ENCODE results near the gene FBXO45. TPM values are rescaled to one million over a fixed set of nuclear protein-coding genes. Genes with fewer than 3 reads are reported as not detected.
"Not testable (repeated sequence)": the region's sequence is repeated elsewhere in the genome, so short reads cannot be mapped to it uniquely, and the experiment has no call there.

Gene FBXO45
- total RNA-seq, 1 donor from 2014 or later: 7.9 TPM

- no peak for DNase-seq
- ATAC-seq (ENCODE audit: poor library complexity): no peak
- intact Hi-C loops (cut with DNase I): no loop called here
These were observed 65.2 kb downstream of the FBXO45 start for GRCh38 chr3:196633555-196634151.

- intact Hi-C loops (cut with DNase I): no loop called here
- DNase-seq: no peak
- ATAC-seq (ENCODE audit: poor library complexity): no peak
These were observed 65.8 kb downstream of the FBXO45 start for GRCh38 chr3:196634224-196634623.

- no peak for DNase-seq
- intact Hi-C loops (cut with DNase I): no loop called here
- no peak for ATAC-seq (ENCODE audit: poor library complexity)
These were observed 66.4 kb downstream of the FBXO45 start for GRCh38 chr3:196634829-196635228.

GRCh38 chr3:196636369-196637349, 68.2 kb downstream of the FBXO45 start:
- ATAC-seq (ENCODE audit: poor library complexity): no peak
- intact Hi-C loops (cut with DNase I): no loop called here
- peak; percentile 60 for DNase-seq

- ATAC-seq (ENCODE audit: poor library complexity); intact Hi-C loops (cut with DNase I); DNase-seq: not testable (repeated sequence)
These were observed 69.5 kb downstream of the FBXO45 start for GRCh38 chr3:196637941-196638340.

Other genes with a start within 250 kb of the FBXO45 start
- gene TM4SF19, start 230.3 kb upstream of the FBXO45 start, total RNA-seq: 0.27 TPM
- gene UBXN7, start 136.2 kb upstream of the FBXO45 start, total RNA-seq: 33.3 TPM
- gene RNF168, start 64.9 kb upstream of the FBXO45 start, total RNA-seq: 21.3 TPM
- gene SMCO1, start 53.3 kb upstream of the FBXO45 start, total RNA-seq: 89.9 TPM
- 7.9 TPM for gene WDR53, start 106 bp upstream of the FBXO45 start, total RNA-seq
- 2.4 TPM for gene NRROS, start 71.0 kb downstream of the FBXO45 start, total RNA-seq
- 0.91 TPM for gene CEP19, start 143.6 kb downstream of the FBXO45 start, total RNA-seq
- gene PIGX, start 143.7 kb downstream of the FBXO45 start, total RNA-seq: 13.9 TPM
- 40.6 TPM for gene PAK2, start 171.2 kb downstream of the FBXO45 start, total RNA-seq

All from Right ventricle myocardium superior (tissue), 1 donor.